ENCODE measurements around the gene TEAD4. TPM values are rescaled to one million over a fixed set of nuclear protein-coding genes. Genes with fewer than 3 reads are reported as not detected.

The TEAD4 gene
- total RNA-seq, 2 donors from 2014 or later = 35.7 to 82.5 TPM

GRCh38 chr12:3022961-3023360, 63.8 kb downstream of the TEAD4 start:
- H3K4me1 Mint-ChIP-seq = no peaks in the 10 kb centered on the region
- no peaks in the 10 kb centered on the region for H3K27me3 ChIP-seq (ENCODE audit: control insufficient read depth, insufficient read depth, low read length, poor library complexity, severe bottlenecking)
- H3K4me3 ChIP-seq (ENCODE audit: low read length) = no peak overlapping the region
- WGBS, 2 experiments (ENCODE audit: insufficient coverage in 1 of 2, insufficient read length in 1 of 2) = 94 to 100% methylated on average over 6 to 8 of the region's 8 CpGs
- no peak overlapping the region for H3K27ac Mint-ChIP-seq
- peaks cover 41% of the 10 kb centered on the region for H3K36me3 ChIP-seq (ENCODE audit: control insufficient read depth, insufficient read depth, low read length)
- DNase-seq = no peak
- H3K4me1 ChIP-seq (ENCODE audit: control insufficient read depth, insufficient read depth, low read length) = no peaks in the 10 kb centered on the region
- H3K4me3 Mint-ChIP-seq = no peak overlapping the region
- H3K27me3 Mint-ChIP-seq (ENCODE audit: insufficient read depth) = no peaks in the 10 kb centered on the region
- peaks cover 79% of the 10 kb centered on the region for H3K36me3 Mint-ChIP-seq (ENCODE audit: low read depth)
- no peak overlapping the region for H3K9ac ChIP-seq (ENCODE audit: extremely low read depth, low read length, poor library complexity, severe bottlenecking)
- no peak for TF ChIP-seq CTCF (conservative IDR thresholded peaks at IDR 0.05)
- no peaks in the 10 kb centered on the region for H3K9me3 Mint-ChIP-seq
- no peak overlapping the region for H3K27ac ChIP-seq (ENCODE audit: low read depth, low read length)
- H3K9me3 ChIP-seq (ENCODE audit: control insufficient read depth, low read length) = no peaks in the 10 kb centered on the region

GRCh38 chr12:3028108-3028507, 68.9 kb downstream of the TEAD4 start:
- Histone ChIP-seq H3K9me3 (ENCODE audit: control insufficient read depth, low read length) (no peaks in the 10 kb centered on the region), H3K27me3 (ENCODE audit: control insufficient read depth, insufficient read depth, low read length, poor library complexity, severe bottlenecking) (no peaks in the 10 kb centered on the region), H3K36me3 (ENCODE audit: control insufficient read depth, insufficient read depth, low read length) (peaks cover 37% of the 10 kb centered on the region), H3K9ac (ENCODE audit: extremely low read depth, low read length, poor library complexity, severe bottlenecking) (no peak overlapping the region), H3K27ac (ENCODE audit: low read depth, low read length) (no peak overlapping the region), H3K4me1 (ENCODE audit: control insufficient read depth, insufficient read depth, low read length) (peaks cover 7% of the 10 kb centered on the region), H3K4me3 (ENCODE audit: low read length) (no peak overlapping the region)
- H3K4me1 Mint-ChIP-seq = peaks cover 12% of the 10 kb centered on the region
- no peak for DNase-seq
- H3K9me3 Mint-ChIP-seq = no peaks in the 10 kb centered on the region
- WGBS, 2 experiments (ENCODE audit: insufficient coverage in 1 of 2, insufficient read length in 1 of 2) = 80 to 81% methylated on average over 5 to 7 of the region's 7 CpGs
- H3K4me3 Mint-ChIP-seq = no peak overlapping the region
- no peak for TF ChIP-seq CTCF (conservative IDR thresholded peaks at IDR 0.05)
- H3K27me3 Mint-ChIP-seq (ENCODE audit: insufficient read depth) = no peaks in the 10 kb centered on the region
- H3K36me3 Mint-ChIP-seq (ENCODE audit: low read depth) = peaks cover 72% of the 10 kb centered on the region
- H3K27ac Mint-ChIP-seq = no peak overlapping the region

GRCh38 chr12:3030821-3031429, 71.7 kb downstream of the TEAD4 start:
- H3K4me3 Mint-ChIP-seq = no peak overlapping the region

More at GRCh38 chr12:3030821-3031429, 71.7 kb downstream of the TEAD4 start:
- Mint-ChIP-seq H3K36me3 (ENCODE audit: low read depth) (peaks cover 52% of the 10 kb centered on the region), H3K4me1 (peaks cover 22% of the 10 kb centered on the region), H3K27me3 (ENCODE audit: insufficient read depth) (no peaks in the 10 kb centered on the region), H3K9me3 (no peaks in the 10 kb centered on the region), H3K27ac (peak overlapping the region; percentile 69)
- TF ChIP-seq CTCF (conservative IDR thresholded peaks at IDR 0.05) = no peak
- H3K9me3 ChIP-seq (ENCODE audit: control insufficient read depth, low read length) = no peaks in the 10 kb centered on the region
- 93 to 94% methylated on average over 18 to 21 of the region's 21 CpGs for WGBS, 2 experiments (ENCODE audit: insufficient coverage in 1 of 2, insufficient read length in 1 of 2)
- no peak overlapping the region for H3K9ac ChIP-seq (ENCODE audit: extremely low read depth, low read length, poor library complexity, severe bottlenecking)
- H3K27ac ChIP-seq (ENCODE audit: low read depth, low read length) = no peak overlapping the region
- peak; percentile 47 for DNase-seq
- H3K36me3 ChIP-seq (ENCODE audit: control insufficient read depth, insufficient read depth, low read length) = peaks cover 29% of the 10 kb centered on the region
- no peak overlapping the region for H3K4me3 ChIP-seq (ENCODE audit: low read length)
- H3K4me1 ChIP-seq (ENCODE audit: control insufficient read depth, insufficient read depth, low read length) = peaks cover 7% of the 10 kb centered on the region
- no peaks in the 10 kb centered on the region for H3K27me3 ChIP-seq (ENCODE audit: control insufficient read depth, insufficient read depth, low read length, poor library complexity, severe bottlenecking)
